Effector CD4-positive, alpha-beta T cell (primary cell): Measurements from ENCODE around the gene MKI67.
"Not testable (repeated sequence)": the region's sequence is repeated elsewhere in the genome, so short reads cannot be mapped to it uniquely, and the experiment has no call there.

ENCODE experiments used
- DNase-seq: peaks from one replicate; pipeline ENCODE4 v3.0.0-alpha.2; 2020

Gene MKI67

DNA sequence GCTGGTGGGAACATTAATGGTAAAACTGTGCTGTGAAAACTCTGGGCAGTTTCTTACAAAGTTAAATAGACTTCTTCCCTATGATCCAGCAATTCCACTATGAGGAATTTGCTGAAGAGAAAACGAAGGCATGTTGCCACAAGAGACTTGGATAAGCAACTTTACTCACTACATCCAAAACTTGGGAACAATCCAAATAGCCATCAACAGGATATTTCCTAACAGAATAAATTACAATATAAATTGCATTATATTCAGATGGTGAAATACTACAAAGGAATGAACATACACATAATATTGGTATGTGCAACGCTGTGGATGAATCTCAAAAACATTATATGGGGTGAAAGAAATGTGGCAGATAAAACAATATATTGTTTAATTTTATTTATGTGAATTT is 21.4 kb upstream of the MKI67 start:
- DNase-seq = no peak

DNA sequence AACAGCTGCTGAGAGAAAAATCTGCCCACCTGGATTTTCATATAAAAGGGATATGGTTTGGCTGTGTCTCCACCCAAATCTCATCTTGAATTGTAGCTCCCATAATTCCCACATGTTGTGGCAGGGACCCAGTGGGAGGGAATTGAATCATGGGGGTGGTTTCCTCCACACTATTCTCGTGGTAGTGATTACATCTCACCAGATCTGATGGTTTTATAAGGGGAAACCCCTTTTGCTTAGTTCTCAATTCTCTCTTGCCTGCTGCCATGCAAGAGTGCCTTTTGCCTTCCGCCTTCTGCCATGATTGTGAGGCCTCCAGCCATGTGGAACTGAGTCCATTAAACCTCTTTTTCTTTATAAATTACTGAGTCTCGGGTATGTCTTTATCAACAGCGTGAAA is 20.8 kb upstream of the MKI67 start:
- DNase-seq = no peak

DNA sequence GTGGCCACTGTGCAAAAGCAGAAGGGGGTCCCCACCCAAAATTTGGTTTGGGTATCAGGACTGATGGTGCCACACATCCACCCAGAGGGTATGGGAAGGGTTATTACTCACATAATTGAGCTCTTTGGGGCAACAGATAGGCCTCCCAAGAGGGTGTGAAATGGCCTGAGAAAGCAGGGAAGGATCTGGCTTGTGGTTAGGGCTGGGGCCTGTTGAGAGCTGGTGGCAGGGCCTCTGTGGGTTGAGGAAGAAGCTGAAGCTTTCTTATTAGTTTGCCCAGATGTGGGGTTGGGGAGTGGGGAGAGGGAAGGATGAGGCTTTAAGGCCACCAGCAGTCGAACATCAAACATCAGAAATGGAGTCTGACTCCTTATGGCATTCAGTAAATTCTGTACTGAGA is 18.3 kb upstream of the MKI67 start:
- no peak for DNase-seq

DNA sequence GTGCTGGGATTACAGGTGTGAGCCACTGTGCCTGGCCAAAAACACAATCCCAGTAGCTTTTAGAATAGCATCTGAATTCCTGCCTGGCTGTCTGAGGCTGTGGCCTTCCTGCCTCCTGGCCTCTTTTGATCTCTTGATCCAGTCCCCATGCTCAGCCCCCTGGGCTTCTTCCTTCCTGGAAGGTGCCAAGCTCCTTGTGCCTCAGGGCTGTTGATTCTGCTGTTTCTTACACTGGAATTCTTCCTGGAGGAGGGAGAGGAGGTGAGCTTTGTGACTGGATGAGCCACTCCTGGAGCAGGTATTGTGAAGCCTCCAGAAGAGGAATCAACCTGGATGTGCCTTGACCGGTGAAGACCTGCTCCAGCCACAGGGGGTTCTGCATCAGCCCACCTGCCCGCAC is 17.3 kb upstream of the MKI67 start:
- no peak for DNase-seq

DNA sequence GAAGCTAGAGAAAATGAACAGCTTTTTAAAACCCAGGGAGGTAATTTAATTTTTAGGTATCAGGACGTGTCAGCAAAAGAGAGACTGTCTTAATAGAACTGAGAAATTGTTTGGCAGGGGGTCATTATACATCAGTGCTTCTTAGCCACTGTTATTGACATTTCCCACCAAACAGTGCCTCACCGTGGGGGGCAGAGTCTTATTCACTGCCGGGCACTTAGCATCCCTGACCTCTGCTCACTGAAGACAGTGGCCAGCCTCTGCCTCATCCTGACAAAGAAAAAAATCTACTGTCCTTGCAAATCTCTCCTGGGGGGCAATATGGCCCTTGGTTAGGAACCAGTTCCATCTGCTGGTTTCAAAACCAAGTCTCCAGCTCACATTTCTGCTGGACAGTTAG is 14.2 kb upstream of the MKI67 start:
- DNase-seq = no peak

DNA sequence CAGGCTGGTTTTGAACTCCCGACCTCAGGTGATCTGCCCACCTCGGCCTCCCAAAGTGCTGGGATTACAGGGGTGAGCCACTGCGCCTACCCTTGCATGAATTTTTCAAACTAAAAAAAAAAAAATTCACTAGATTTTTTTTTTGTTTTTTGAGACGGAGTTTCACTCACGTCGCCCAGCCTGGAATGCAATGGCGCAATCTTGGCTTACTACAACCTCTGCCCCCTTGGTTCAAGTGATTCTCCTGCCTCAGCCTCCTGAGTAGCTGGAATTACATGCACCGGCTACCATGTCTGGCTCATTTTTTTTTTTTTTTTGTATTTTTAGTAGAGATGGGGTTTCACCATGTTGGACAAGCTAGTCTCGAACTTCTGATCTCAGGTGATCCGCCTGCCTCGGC is 12.2 kb upstream of the MKI67 start:
- not testable (repeated sequence) for DNase-seq

DNA sequence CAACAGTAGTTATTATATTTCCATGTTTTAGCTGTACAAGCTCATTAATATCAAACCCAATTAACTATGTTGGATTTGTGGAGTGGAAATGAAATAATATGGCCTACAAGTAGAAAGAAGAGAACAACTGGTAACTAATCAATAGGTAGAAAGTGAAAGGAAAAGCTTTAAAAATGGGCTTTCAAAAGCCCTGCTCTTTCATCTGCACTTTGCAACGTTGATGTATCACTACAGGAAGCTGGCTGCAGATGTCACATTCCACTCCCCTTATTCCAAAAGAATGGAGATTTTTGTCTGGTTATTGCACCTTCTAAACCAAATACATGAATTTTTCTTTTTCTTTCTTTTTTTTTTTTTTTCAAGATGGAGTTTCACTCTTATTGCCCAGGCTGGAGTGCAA is 11.7 kb upstream of the MKI67 start:
- no peak for DNase-seq

DNA sequence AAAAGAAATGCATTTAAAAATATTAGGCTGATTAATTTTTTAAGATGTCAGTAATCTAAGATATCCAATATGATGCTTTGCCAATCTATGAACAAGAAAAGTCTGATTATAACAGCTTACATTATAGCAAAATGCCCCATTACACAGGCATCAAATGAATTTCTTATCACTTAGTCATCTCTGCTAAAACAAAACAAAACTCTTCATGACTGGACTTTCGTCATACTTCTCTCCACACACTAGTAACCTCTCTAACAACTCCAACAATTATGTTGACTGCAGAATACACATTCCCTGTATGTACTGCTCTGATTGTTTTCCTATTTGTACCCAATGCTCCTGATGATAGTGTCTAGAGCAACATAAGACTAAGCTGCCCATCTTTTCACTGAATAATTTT is 3.8 kb upstream of the MKI67 start:
- DNase-seq = no peak

DNA sequence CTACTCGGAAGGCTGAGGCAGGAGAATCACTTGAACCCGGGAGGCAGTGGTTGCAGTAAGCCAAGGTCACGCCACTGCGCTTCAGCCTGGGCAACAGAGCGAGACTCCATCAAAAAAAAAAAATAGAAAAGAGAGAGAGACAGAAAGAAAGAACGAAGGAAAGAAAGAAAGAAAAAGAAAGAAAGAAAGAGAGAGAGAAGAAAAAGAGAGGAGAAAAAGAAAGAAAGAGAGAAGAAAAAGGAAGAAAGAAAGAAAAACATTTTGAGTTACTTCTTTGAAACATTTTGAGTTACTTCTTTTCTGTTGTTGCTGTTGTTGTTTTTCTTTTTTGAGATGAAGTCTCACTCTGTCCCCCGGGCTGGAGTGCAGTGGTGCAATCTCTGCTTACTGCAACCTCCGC is 2.4 kb upstream of the MKI67 start:
- no peak for DNase-seq

DNA sequence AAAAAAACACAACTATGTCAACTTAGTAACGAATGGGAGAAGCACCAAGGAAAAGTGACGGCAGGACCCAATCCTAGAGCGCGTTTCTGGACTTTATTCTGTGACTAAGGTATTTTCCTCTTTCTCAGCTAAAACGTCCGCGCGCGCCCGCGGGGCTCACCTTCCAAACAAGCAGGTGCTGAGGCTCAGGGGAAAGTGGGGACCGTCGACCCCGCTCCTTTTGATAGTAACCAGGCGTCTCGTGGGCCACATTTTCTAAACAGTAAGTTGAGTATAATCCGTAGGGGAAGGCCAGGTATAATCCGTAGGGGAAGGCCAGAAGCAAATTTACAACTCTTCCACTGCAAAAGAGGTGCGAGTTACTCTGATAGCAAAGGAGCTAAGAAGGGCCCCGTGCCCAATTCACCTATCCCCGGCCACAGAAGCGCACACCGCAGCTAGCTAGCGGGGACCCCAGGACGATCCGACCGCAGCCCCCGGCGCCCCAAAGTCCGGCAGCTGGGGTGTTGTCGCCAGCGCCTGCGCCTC is 743 bp downstream of the MKI67 start:
- no peak for DNase-seq

DNA sequence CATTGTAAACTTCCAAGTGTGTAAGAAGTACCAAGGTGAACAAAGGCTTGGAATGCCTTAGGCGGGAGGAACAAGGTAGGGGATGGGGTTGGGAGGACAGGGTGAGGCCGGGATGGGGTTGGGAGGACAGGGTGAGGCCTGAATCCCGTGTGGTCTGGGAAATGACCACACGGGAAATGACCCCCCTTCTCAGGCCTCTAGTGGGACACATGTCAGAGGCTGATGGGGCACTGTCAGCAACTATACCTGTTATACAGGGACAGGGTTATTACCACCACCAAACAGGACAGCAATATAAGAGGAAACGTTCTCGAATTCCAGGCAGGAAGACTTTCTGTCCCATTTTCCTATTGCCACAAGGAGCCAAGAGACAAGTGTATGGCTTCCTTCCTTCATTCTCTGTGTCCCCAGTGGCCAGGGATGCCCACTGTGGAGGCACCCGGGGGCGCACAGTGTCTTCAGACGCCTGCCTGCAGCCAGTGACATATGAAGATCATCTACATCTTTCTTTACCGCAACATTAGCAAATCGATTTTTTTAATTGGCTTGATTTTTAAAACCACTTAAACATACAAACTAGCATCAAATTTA is 1.3 kb downstream of the MKI67 start:
- no peak for DNase-seq

DNA sequence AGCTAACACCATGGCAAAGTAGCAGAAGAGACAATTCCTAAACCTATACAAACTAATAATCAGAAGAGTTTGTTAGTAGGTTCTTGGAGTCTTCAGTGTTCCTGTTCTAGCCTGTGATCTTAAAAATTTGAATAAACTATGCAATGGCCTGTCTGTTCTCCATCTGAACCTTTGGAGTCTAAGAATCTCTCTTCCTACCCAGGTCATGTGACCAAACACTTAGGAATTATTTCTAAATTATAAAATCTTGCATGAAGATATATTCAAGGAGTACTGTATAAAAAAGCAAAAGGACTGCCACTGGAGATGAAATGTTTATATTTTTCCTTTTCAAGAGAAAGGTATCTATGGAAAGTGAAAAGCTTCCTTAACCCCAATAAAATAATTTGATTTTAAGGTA is 2.4 kb downstream of the MKI67 start:
- no peak for DNase-seq

DNA sequence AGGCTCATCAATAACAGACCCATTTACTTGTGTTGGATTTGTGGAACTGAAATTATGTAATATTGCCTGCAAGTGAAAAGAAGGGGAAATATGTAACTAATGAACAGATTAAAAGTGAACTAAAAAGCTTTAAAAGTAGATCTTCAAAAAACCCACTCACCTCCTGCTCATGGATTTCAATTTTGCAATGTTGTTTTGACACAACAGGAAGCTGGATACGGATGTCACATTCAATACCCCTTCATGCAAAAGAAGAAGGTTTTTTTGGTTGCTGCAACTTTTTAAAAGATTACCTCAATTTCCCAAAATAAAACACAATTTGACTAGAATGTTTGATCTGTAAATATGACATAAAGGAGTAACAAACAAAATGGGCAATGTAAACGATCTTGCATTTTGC is 3.3 kb downstream of the MKI67 start:
- no peak for DNase-seq

DNA sequence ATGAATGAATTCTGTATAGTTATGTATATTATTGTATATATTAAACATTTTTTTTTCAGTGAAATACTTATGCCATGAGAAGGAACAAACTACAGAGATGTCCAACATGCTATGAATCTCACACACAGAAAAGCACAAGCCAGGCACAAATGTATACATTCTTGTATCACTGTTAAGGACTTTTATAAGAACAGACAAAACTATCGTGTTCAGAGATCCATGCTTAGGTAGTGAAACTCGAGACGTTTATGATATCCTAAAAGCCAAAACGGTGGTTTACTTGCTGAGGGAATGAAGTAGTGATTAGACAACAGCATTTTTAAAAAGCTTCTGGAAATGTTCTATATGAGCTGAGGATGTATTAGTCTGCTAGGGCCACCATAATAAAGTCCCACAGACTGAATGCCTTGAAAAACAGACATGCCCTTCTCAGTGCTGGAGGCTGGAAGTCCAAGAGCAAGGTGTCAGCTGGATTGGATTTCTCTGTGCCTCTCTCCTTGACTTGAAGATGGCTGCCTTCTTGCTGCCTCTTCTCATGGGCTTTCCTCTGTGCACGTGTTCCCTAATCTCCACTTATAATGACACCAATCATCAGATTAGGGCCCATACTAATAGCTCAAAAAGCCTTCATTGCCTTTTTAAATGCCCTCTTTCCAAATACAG is 4.3 kb downstream of the MKI67 start:
- no peak for DNase-seq

DNA sequence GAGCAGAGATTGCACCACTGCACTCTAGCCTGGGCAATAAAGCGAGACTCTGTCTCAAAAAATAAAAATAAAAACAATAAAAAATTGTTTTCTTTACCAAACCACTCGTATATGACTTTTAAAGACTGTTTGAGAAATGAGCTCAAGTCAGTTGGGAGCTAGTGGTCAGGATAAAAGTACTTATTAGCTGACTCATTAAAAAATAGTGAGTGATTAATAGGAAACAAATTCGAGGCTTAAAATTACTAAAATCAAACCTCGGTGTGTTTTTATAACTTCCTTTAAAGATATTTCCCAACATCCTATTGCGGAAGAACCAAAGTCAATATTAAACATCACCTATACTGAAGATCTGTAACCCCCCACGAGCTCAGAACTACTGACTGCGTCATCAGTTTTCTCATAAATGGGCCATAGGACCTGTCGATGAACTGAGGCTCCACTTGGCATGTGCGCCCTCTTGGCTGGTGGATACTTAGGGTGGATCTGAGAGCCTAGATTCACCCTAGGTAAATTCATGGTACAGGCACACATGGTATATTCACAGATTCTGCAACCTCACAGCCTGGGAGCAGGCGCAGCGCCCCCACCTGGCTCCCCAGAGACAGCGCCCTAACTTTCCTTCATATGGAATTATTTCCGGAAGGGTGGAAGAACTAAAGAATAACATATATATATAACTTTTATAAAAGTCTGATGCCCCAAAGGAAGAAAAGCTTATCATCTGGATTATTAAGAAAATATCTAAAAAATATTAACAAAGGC is 9.2 kb downstream of the MKI67 start:
- no peak for DNase-seq

DNA sequence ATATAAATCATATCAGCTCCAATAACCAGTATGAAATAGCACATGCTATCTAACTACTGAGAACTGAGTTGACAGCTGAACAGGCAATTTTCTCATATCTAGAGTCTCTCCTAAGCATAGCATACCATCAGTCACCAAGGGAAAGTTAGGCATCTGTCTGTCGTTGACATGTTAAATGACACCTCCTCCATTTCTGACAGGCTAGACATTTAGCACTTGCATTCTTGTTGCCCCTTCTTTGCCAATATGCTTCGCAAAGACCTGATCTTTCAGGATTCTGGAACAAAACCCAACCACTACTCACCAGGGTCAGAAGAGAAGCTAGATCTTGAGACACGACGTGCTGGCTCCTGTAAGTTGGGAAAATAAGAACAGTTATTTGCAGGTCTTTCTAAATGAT is 10.0 kb downstream of the MKI67 start:
- no peak for DNase-seq

DNA sequence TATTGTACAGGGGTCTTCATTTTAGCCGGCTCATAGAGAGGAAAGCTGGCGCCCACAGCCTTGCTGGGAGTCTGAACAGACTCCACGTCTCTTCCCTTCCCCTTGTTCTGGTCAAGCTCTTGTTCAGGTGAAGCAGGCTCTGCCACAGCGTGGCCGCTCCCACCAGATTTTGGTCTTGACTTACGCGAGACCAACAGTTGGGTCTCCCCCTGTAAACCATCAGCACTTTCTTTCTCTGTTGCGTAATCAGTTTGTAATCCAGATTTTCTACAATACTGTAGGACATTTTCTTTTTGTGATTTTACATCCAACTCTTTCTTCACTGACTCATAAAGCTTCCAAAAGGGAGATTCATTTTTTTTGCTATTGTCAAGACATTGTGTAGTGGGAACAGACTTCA is 10.9 kb downstream of the MKI67 start:
- no peak for DNase-seq

DNA sequence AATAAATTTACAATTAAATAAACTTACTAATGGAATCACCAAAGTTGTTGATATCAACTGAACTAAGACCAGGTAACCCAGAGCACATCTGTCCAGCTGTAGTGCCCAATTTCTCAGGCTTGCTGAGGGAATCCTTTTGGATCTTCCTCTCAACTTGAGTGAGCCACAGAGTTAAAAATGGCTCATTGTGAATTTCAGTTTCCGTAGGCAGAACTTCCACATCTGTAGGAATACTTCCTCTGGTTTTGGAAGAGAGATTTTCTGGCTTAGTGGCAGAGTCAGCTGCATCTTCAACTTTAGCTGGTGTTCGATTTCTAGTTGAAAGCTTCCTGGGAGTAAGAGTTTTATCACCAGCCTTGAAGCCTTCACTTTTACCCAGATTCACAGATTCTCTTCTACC is 11.3 kb downstream of the MKI67 start:
- no peak for DNase-seq

DNA sequence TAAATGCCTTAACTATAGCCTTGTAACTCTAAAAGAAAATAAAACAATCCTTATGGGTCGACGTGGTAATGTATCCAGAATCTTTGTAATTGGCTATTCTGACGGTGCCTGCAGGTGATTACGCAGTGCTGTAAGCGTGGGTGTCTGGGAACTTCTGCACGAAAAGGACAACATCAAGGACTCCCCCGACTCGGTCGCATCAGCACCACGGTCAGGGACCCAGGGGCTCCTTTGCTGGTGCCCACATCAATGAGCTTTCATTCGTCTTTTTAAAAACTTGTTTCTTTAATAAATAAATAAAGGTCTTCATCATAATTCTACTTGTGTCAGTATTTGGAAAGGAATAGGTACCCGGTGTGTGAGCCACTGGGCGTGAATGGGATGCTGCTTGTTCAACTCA is 13.2 kb downstream of the MKI67 start:
- DNase-seq = no peak

DNA sequence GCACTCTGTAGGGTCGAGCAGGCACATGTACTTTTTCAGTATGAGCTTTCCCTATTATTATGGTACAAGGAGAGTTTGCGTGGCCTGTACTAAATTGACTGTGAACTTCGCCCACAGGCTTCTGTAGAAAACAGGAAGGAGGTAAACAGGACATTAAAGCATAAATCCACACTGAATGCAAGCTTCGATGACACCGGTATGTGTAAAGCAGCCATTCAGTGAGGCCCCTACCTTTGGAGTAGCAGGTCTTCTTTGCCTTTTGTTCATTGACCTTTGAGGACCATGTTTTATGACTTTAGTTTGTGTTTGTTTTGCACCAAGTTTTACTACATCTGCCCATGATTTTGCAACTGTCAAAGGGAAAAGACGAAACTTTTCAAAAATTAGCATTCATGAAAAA is 14.5 kb downstream of the MKI67 start:
- DNase-seq = no peak

DNA sequence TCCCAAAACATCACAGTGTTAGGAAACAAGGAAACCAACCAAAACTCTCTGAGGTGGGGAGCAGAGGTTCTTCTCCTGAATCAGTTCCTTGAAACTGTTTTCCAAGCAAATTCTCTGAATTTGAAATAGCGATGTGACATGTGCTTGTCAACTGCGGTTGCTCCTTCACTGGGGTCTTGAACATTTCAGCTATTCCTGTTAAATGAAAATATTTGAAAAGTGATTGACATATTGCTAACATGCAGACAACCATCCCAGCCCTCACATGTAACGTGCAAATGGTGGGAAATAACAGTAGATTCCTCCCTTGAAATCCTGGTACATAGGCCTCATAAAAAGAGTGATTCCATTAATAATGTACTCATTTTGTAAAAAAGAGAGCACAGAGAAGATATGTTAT is 15.9 kb downstream of the MKI67 start:
- DNase-seq = no peak

DNA sequence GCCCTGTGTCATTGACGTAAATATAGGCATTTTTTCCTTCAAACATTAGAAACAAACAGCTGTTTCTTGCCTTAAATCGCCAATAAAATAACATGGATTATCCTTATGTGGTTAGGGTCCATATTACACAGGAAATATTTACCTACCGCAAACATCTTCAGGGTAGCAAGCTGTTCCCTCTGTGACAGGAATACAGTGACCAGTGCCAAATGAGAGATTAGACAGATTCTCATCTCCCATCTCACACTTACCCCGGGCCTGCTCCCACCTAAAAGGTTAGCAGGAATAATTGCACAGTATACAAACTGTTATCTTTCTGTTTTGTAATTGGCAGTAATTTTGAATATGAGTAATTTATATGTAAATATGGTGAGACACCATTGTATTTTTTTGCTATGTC is 16.5 kb downstream of the MKI67 start:
- DNase-seq = no peak

DNA sequence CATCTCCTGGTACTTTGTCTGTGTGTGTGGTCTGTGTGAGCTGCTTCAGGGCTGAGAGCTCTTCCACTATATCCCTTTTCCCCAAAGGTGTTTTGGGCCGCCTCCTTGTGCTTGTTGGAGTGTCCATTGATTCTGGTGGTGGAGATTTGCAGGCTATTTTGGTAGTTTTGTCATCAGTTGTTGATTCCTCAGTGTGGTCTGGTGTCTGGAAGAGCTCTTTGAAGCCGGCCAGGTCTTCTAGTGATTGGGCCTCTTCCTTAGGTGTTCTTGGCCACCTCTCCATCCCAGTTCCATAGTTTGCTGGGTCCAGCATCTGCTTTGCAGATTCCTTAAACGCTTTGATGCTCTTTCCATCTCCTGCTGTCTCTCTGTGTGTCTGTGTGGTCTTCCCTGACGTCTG is 20.8 kb downstream of the MKI67 start:
- DNase-seq = no peak

DNA sequence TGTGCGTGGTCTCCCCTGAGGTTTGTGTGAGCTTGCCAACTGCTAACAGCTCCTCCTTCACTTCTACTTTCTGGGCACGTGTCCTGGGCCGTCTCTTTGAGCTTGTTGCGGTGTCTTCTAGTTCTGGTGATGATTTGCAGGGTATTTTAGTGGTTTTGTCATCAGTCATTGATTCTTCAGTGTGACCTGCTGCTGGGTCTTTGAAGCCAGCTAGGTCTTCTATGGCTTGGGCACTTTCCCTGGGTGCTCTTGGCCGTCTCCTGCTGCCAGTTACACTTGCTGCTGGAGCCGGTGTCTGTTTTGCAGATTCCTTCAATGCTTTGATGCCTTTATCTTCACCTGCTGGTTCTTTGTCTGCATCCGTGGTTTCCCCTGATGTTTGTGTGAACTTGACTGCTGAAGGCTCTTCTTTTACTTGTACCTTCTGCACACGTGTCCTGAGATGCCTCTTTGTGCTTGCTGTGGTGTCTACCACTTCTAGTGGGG is 23.0 kb downstream of the MKI67 start:
- no peak for DNase-seq
